ENCODE results near the gene TFG.

Gene TFG

DNA sequence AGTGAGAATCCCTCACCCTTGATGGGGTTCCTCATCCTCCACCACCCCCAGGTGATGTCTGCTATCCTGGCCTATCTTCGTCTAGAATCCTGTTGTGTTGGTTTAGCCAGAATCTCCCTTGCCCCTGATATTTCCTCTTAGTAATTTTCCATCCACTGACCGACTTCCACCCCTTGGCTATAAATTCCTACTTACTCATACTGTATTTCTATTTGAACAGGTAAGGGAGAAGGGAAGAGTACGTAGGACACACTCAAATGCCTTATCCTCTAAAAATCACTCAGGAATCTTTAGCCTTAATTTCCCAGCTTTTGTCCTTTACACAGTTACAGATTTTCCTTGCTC is 678 bp upstream of the TFG start:
- no peak for DNase-seq

DNA sequence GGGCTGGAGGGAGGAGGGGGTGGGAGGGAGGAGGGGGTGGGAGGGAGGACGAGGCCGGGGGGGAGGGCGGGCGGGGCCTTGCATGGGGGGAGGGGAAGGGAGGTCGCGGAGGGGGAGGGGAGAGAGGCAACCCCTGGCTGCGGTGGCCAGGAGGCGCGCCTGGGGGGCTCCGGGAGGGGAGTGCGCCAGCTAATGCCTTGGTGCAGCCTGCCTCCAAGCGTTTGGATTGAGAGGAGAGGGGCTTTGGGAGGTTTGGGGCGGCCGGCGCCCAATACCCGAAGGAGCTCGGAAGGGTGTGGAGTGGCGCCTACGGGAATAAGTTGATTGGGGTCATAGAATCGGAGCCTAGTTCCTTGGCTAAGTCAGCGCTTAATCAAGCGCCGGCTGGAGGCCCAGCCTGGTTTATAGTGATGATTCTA is 557 bp downstream of the TFG start:
- DNase-seq: peak; percentile 27

DNA sequence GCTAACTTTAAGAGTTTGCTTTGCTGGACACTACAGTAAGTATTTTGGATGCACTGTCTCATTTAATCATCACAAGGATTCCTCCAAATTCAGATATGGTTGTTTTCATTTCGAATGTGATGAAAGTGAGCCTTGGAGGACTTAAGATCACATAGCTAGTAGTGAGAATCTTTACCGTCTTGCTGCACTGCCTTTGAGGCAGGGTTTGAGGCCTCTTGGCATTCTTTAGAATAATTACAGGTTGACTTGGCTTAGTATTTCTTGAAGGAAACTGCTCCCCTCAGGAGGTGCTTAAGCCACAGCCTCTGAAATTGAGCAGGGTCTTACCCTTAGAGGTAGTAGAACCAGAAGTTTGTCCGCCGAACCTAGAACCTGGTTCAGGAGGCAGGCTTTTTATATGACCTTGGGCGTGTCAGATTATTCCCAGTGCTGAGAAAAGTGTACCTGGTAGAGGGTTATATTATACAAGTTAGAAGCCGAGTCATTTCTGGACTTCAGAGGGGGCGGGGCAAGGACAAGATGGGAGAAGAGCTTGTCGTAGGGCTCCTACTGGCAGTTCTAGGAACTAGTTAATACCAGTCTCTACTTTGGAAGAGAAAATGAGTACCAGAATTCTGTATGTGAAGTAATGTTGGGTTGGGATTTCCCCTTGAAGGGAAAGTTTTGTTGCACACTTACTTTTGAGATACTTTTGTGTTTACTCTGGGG is 1.1 kb downstream of the TFG start:
- DNase-seq: peak; percentile 86

DNA sequence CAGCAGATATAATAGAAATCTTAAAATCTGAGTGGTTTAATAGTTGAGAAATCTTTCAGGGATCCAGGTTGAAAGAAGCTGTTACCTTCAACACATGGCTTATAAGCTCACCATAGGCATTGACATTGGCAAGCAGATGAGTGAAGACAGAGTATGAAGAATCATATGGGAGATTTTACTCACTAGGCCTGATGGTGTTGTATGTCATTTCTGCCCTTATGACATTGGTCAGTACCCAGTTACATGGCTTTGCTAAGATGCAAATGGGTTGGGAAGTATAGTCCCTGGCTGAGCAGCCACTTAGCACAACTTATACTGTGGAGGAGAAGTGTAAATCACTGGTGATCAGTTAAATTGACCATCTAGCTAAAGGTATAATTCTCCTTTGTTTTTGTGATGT is 5.9 kb downstream of the TFG start:
- no peak for DNase-seq

DNA sequence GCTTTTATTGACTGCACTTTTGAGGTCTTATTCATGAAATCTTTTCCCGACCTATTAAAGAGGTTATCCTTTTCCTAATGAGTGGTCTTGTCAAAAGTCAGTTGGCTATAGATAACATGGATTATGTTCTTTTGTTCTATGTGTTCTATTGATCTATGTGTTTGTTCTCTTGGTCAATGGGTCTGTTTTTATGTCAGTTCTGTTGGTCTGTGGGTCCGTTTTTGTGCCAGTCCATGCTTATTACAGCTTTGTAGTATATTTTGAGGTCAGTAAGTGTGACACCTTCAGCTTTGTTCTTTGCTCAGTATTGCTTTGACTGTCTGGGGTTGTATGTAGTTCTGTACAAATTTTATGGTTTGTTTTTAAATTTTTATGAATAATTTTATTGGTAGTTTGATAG is 7.8 kb downstream of the TFG start:
- no peak for DNase-seq

DNA sequence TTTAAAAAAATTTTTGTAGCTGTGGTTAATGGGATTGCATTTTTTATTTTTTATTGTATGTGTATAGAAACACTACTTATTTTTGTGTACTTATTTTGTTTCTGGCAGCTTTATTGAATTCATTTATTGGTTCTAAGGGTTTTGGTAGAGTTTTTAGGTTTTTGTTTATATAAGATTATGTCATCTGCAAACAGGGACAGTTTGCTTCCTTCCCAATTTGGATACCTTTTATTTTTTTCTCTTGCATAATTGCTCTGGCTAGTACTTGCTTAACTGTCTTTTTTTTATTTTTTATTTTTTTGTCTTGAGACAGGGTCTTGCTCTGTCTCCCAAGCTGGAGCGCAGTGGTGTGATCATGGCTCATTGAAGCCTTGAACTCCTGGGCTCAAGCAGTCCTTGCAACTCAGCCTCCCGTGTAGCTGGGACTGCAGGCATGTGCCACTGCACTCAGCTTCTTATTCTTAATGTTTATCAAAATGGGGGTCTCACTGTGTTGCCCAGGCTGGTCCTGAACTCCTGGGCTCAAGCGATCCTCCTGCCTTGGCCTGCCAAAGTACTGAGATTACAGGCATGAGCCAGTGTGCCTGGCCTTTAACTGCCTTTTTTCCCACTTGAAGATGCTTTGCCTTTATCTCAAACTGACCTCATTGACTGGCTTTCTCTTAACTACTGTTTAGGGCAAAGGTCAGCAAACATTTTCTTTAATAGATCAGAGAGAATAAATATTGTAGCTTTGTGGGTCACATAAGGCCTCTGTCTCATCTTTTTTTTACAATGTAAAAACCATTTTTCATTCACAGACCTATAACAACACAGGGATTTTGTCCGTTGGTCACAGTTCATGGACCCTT is 8.6 kb downstream of the TFG start:
- DNase-seq: no peak

DNA sequence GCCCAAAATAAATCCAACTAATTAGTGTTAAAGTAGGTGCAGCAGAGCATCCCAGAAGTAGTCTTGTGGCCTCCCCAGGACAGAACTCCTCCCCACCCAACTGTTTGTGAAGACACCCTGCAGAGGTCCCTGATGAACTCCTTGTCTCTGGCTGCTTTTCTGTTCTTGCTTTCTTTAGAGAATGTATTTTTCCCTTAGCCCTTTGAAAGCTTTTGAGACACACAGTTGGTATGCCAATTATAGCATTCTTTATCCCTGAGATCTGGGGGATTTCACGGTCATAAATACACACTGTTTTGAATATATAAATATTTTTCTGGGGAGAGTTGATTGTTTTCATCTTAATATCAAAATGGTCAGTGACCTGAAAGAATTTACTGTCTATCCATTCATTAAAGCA is 9.8 kb downstream of the TFG start:
- DNase-seq: no peak

DNA sequence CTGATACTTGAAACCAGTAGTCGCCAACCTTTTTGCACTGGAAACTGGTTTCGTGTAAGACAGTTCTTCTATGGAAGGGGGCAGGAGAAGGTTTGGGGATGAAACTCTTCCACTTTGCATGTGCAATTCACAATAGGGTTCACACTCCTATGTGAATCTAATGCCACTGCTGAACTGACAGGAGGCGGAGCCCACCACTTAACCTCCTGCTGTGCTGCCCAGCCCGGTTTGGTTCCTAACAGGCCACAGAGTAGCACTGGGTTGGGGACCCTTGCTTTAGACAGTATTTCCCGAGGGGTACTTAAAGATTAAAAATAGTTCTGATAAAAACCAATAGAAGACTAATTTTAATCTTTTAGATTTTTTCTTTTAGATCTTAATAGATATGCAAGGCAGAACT is 11.1 kb downstream of the TFG start:
- DNase-seq: no peak

DNA sequence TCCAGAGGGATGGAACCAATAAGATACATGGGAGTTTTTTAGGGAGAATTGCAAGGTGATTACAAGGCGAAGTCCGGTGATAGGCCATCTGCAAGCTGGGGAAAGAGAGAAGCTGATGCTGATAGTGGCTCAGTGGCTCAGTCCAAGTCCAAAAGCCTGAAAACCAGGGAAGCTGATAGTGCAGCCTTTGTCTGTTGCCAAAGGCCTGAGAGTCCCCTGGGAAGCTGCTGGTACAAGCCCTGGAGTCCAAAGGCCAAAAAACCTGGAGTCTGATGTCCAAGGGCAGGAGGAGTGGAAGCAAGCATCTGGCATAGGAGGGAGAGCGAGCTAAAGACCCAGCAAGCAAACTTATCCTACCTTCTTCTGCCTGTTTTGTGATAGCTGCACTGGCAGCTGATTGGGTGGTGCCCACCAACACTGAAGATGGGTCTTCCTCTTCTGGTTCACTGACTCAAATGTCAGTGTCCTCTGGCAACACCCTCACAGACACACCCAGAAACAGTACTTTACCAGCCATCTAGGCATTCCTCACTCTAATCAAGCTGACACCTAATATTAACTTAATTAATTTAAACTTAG is 16.7 kb downstream of the TFG start:
- no peak for DNase-seq

DNA sequence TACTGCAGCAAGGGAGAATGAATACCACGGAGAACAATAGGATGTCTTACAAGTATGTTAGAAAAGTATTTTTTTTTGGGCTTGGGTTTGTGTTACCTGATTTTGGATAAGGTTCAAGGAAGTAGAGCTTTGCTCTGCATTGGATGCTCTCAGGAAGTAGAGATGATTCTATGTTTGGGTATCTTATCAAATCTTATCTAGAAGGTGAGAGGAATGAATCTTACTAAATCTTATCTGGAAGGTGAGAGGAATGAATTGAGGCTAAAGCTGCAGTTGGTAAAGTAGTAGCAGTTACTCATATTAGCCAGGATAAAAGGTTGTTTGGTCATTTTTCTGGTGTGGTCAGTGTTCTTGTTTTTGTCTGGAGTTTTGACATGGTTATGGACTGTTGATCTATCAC is 17.4 kb downstream of the TFG start:
- DNase-seq: no peak

DNA sequence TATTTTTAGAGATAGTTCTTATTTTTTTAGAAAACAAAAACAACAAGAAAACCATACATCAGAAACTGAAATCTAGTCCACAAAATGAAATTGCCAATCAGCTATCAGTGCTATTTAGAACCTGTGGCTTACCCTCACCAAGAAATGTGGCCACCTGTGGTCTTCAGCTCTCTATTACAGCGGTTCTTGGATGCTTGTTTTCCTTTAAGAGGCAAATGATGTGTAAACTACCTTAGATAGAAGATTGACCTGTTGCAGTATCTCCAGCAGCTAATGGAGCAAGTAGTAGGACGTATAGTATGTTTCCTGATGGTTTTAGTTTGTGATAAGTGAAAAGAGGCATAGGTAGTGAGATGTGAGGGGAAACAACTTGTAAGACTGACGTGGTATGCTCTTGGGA is 21.2 kb downstream of the TFG start:
- no peak for DNase-seq

DNA sequence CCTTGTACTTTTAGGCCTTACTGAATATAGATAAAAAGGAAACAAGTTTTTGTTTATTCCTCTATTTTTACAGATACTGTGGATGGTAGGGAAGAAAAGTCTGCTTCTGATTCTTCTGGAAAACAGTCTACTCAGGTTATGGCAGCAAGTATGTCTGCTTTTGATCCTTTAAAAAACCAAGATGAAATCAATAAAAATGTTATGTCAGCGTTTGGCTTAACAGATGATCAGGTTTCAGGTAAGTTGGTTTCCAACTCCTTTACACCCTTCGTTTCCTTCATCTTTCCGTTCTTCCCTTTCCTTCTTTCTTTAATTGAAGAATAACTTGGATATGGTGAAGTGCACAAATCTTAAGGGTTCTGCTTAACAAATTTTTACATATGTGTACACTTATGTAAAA is 23.1 kb downstream of the TFG start:
- DNase-seq: no peak

DNA sequence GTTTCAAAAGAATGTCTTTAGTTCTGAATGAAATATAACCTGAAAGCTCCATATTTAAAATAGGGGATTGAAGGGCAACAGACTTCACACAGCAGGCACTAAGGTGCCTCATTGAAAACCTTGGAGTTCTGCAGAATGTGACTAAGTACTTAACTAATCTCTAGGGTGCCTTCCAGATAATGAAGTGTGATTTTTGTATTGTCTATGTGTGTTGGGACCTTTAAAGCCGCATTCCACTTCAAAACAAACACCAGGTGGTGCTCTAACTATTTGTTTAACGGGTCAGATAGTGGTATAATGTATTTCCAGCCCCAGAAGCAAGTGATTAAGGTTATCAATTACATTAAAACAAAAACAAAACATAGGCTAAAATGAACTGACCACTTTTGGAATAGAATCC is 28.0 kb downstream of the TFG start:
- DNase-seq: peak; percentile 20

DNA sequence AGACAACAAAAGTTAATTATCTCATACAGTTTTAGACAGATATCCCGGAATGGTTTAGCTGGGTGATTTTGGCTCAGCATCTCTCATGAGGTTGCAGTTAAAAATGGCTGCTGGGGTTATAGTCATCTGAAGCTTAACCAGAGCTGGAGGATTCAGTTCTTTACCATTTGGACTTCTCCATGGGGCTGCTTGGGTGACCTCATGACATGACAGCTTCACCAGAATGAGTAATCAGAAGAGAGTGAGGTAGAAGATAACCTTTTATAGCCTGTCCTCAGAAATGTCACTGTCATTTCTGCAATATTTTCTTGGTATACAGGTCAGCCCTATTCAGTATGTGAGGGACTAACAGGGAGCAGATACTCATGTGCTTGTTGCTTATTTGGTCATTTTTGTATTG is 30.9 kb downstream of the TFG start:
- DNase-seq: peak; percentile 44

DNA sequence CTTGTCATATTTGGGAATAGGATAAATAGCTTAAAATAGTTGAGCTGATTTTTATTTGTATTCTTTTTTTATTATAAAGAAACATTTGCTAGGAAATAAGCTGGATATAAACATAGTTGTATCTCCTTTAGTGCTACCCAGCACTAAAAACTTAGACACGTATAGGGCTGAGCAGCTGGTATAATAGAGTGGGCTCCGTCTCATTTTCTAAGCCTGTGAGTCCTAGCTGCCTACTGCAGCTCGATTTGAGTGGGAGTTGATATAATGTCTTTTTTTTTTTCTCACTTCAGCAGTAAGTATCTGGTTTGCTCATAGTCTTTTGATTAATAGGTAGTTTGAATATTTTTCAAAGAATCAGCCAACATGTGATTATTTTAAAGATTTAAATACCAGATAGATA is 34.2 kb downstream of the TFG start:
- DNase-seq: no peak

DNA sequence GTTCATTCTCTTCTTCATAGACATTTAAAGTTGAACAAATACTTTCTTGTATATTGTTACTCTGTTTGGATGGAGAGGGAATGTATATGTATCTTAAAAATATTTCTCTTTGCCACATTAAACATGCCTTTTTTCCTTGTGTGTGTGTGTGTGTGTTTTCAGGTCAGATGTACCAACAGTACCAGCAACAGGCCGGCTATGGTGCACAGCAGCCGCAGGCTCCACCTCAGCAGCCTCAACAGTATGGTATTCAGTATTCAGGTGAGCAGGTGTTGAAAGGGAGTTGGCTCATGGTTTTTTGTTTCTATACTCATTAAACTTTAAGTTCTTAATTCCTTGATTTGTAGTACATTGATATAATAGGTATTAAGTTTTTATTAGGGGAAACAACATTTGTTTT is 35.4 kb downstream of the TFG start:
- no peak for DNase-seq

DNA sequence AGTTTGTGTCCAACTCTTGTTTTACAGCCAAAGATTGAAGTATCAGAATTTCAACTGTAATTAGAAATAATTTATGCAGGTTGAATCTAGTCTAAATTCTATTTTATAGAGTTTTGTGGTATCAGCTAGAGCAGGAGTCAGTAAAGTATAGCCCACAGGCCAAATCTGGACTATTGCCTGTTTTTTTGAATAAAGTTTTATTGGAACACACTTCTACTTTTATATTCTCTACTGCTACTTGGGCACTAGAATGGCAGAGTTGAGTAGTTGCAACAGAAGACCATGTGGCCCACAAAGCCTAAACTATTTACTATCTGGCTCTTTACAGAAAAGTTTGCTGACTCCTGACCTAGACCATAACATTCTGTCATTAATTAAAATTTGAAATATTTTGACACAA is 36.3 kb downstream of the TFG start:
- DNase-seq: no peak

DNA sequence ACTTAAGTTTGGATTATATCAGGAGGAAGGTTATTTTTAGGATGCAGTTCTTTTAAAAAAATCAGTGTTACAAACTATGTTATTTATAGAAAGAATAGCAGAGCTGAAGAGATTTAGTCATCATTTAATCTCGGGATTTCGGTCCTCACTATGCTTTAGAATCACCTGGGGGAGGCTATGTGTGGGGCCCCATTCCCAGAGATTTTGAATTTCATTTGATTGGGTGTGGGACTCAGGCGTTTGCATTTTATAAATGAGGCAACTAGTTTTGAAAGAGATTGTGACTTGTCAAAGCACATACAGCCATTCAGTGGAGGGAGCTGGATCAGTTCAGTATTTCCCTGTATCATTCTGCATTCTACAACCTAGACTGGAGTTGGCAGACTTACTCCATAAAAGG is 36.8 kb downstream of the TFG start:
- DNase-seq: no peak

DNA sequence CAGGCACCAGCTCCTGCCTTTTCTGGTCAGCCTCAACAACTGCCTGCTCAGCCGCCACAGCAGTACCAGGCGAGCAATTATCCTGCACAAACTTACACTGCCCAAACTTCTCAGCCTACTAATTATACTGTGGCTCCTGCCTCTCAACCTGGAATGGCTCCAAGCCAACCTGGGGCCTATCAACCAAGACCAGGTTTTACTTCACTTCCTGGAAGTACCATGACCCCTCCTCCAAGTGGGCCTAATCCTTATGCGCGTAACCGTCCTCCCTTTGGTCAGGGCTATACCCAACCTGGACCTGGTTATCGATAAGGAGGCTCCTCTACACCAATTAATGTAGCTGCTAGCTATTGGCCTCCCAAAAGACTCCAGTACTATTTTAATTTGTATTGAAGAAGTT is 38.9 kb downstream of the TFG start:
- DNase-seq: no peak

DNA sequence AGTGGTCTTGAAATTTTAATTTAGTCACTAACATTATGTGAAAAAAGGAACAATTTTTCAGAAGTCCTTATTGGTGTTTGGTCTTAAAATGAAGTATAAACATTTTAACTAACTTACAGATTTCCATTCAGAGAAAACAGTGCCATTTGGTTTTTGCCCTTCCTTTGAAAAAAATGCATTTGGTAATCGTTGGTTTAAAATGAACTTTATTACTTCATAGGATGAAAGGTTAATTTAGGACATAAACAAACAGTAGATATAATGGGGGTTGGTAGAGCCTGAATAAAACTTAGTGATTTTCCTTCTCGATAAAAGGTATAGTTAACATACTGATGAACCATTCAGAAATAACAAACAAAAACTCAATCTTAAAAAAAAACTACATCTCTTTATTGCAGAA is 39.7 kb downstream of the TFG start:
- no peak for DNase-seq

DNA sequence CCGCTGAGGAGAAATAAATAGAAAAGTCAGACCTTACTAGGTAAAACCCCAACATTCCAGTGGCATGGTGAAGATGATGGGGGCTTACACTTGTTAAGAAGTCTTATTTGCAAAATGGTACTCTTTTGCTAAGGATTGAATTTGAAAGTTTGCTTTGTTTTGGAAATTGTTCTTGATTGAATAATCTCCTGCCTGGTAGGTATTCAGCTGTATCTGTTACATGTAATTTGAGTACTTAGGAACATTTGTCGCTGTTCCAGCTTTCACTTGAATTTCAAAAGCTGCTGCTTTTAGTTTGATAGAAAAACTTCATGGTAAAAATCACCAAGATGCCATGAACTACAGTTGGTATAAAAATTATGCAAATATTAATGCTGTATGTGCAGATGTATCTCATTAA is 44.6 kb downstream of the TFG start:
- no peak for DNase-seq

DNA sequence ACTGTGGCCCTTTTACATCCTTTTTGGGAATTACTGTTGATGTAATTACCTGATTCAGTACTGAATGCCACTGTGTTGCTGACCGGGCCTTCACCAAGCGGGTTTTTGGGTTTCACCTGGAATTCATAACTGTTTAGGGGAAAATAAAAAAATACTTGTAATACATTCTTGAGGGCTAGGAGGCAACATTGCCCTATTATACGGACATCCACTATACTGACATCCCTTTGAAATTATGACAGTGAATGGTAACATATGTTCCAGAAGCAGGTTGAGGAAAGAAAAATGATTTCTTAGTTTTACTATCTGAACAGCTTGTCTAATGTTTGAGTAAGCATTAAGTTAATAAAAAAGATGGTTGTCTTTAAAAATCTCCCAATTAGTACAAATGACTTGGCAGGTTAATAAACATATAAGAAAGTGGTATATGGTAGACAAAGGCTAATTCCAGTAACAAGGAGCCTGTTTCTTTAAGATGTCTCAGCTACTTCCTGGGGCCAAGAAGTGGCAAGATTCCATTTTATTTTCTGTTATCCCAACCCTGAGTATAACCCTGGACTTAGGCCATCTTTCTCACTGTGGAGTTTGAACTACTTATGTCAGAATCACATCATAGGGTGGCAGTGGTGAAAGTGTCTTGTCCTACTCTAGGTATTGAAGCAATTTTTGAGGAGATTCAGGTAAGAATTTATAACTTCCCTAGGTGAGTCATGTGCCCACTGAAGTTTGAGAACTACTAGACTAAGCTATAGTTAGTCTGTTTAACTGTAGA is 45.5 kb downstream of the TFG start:
- no peak for DNase-seq

DNA sequence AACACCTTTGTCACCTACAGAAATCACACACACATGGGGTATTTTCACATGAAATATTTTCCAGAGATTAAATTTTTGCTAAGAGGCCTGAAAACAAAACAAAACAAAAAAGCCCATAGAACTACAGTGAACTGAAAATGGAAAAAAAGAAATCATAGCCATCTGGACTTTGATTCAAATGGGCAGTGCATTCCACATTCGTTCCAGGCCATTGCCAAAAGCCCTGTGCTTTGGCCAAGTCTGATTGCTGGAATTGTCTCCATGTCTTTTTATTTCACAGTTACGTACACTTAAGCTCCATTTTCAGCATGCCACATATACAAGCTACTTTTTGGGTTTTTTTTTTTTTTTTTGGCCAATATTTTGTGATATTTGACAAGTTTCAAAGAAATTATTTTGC is 47.1 kb downstream of the TFG start:
- DNase-seq: no peak

DNA sequence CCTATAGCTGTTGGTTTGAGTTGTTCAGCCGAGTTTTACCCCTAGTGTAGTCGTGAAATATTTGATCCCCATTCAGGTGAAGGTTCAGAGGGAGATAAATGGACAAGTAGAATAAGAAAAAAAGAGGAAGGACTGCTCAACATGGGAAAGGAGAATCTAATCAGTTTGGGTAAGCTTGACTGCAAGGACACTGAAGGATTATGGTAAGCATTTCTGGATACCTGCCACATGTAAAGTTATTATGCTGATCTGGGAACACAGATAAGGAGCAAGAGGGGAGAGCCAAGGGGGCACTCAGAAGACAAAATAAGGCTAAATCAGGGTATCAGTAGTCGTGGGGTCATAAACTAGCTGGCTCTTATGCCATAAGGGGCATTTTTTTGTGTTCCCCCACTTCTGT is 49.9 kb downstream of the TFG start:
- no peak for DNase-seq

Measured in suppressor macrophage treated with lipopolysaccharide for 4 hours (primary cell).